GM21423 (cell line): Measurements from ENCODE around the gene CFAP100.
A peak's percentile ranks its signal among the peaks of the same experiment; 100 is the strongest.

Experiments
- ATAC-seq: cut with Tn5 transposase; IDR thresholded peaks from one replicate; pipeline ENCODE4 v1.9.1; 2021; ENCODE audit warnings: mild to moderate bottlenecking, moderate library complexity; ENCODE audit not compliant: unreplicated experiment

Gene CFAP100

GRCh38 chr3:126475413-126476114, 80.9 kb downstream of the CFAP100 start, which contains the start of gene ZXDC:
ZXDC (minus strand) TSS chr3:126475891; CDS start chr3:126475865, 26 bp downstream.
- ATAC-seq: peak; percentile 82

DNA sequence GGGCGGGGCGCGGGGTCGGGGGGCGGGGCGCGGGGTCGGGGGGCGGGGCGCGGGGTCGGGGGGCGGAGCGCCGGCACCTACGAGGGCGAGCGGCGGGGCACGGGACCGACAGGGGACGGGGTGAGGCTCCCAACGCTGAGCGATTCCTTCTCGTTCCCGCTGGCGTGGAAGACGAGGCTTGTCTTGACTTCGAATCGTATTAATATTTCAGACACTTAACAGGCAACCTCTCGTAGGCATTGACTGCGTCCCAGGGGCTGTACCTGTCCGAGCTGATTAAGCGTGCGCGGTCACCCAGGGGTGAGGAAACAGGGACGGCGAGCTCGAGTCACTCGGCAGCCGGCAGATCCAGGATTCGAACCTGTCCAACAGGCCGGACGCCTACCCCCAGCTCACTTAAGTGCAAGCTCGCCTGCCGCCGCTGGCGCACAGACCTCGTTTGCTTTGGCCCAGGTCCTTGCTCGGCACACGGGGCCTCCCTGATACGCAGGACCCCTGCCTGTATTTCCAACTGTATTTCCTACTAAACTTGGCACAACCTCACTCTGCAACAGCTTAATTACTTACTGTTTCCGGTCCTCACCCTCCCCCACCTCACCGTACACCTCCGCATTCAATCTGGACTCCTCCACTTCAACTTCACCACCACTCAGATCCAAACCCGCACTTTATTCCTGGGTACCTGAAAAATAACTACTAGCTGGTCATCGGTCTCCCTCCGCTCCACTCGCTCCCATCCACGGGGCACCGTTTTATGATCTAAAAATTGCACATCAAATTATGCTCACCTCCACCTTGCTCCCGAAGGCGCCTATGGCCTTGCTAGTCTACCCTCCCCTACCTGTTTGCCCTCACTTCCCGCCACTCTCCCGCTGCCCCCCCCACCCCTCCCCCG, 81.7 kb downstream of the CFAP100 start:
- peak; percentile 28 for ATAC-seq

- no peak for ATAC-seq
Observed at GRCh38 chr3:126477061-126477380, 82.3 kb downstream of the CFAP100 start.

- no peak for ATAC-seq
Observed at GRCh38 chr3:126478581-126479310, 84.0 kb downstream of the CFAP100 start.

GRCh38 chr3:126479642-126480041, 84.9 kb downstream of the CFAP100 start:
- ATAC-seq: no peak

DNA sequence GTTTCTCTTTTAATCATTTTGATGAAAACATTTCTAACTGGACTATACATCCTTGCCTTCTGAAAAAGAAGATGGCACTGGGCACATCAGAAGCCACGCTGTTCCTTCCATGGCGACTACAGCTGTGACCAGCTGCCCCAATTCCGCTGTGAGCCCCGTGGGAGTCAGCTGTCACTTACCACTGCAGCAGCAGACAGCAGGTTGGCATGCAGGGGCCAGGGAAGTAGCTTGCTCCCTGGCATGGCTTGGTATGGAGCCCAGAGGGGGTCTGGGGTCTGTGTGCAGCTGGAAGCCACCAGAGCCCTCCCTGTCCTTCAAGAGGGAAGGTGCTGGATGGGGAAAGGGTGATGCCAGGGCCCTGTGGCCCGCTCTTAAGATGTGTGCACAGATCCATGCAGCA, 85.5 kb downstream of the CFAP100 start:
- ATAC-seq: no peak

DNA sequence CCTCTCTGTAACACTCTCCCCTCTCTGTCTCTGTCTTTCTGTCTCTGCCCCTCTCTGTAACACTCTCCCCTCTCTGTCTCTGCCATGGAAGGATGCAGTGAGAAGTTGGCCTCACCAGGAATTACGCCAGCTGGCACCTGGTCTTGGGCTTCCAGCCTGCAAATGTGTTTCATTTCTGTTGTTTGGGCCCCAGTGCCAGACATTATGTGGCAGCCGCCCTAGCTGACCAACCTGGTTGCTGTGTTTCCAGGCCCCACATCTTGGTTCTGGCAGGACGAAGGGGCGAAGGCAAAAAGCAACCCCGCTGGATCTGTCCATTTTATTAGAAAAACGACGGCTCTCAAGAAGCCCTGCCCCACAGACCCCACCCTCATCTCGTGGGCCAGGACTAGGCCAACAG, 86.2 kb downstream of the CFAP100 start:
- no peak for ATAC-seq

- no peak for ATAC-seq
Observed at GRCh38 chr3:126481808-126482502, 87.2 kb downstream of the CFAP100 start.

- ATAC-seq: no peak
Observed at GRCh38 chr3:126482503-126483255, 88.0 kb downstream of the CFAP100 start.

DNA sequence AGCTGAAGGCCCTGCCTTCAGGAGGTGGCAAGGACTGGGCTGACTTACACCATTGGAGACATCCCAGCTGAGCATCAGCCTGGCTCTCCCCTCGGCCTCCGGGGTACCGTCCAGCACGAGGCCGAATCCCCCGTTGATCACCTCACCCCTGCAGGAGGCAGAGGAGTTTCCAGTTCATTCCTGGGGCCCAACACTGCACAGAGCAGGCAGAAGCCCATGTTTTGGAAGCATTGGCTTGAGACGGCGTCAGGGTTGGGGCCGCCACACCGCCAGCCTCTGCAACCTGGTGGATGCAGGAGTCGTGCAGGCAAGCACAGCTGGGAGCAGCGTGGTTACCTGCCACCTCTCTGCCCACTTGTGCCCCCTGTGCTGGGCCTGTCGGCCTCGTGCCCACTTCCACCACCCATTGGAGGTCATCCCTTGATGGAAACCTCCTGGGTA, 88.6 kb downstream of the CFAP100 start:
- ATAC-seq: no peak

DNA sequence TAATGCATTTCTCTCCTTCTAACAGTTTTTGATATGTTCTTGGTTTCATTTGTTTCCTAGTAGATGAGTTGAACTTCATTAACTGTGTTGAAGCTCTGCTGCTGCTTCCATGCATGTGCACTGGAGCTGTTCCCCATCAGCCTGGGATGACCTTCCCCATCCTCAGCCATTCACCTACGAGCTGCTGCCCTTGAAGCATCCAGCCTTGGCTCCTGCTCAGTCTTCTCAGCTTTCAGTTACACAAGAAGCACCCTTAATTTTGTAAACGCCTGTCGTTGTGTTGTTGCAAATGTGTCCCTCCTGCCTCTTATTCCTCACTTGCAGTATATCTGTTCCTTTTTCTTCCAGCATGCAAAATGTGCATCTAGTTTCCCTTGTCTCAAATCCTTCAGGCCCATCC, 89.4 kb downstream of the CFAP100 start:
- no peak for ATAC-seq

DNA sequence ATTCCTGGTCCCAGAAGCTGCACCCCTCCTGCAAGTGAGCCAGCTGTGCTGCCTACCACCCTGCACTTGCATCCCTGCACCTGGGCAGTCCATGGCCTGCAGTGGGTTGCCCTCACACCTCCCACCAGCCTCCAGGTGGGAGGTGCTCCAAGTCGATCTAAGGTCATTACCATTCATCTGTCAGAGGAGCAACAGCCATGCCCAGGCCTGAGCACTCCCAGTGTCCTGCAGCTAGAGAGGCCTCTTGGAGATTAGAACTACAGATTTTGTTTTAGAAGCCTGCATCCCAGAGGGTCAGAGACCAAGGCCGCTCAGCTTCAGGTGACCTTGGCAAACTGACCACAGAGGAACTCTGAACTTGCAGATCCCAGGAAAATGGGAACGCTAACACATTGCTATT, 90.0 kb downstream of the CFAP100 start:
- no peak for ATAC-seq

DNA sequence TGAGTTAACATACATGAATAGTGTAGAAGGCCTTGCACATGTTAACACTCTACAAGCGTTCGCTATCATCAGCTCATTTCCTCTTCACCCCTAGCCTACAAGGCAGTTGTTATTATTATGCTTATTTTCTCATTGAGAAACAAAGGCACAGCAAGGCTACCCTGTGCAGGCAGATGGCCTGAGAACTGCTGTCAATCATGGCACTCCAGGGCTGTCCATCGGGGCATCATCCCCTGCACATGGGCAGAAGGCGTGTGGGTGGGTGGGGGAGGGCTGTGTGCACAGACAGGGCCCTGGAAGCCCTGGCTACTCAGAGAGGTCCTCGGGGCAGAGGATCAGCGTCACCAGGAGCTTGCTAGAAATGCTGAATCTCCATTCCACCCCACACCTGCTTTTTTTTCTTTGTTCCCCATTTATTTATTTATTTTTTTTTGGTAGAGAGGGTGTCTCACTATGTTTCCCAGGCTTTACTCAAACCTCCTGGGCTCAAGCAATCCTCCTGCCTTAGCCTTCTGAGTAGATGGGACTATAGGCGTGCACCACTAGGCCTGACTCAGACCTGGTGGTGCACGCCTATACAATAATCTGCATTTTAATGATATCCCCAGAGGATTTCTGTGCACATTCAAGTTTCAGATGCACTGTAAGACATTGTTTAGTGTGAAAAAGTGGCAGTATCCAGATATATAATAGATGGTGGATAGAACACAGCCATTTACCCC, 90.6 kb downstream of the CFAP100 start:
- no peak for ATAC-seq

GRCh38 chr3:126485956-126486355, 91.2 kb downstream of the CFAP100 start:
- no peak for ATAC-seq
